NCI-H2081 treated with DMSO at 0.1 percent for 48 hours (cell line): ENCODE measurements around the gene MAP3K10.

Source experiments
- DNase-seq: peaks from one replicate; lab custom pipeline; 2025; lab: John Stamatoyannopoulos, UW

MAP3K10 gene

GRCh38 chr19:40174092-40174491, 17.1 kb upstream of the MAP3K10 start:
- no peak for DNase-seq

DNA sequence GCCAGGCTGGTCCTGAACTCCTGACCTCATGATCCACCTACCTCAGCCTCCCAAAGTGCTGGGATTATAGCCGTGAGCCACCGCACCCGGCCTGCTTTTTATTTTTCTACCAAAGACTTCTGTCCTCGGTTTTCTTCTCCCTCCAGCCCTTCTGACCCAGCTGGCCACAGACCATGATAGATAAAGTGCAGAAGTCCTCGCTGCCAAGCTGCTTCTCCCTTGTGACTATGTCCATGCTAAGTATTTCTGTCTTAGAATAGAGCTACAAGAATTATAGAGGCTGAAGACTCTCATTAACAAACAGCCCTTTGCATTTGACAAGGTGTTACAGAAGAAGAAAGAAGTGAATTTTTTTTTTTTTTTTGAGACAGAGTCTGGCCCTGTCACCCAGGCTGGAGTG, 15.4 kb upstream of the MAP3K10 start:
- DNase-seq, result no peak

- DNase-seq, result no peak
These were observed 13.7 kb upstream of the MAP3K10 start for GRCh38 chr19:40177286-40178070.

DNA sequence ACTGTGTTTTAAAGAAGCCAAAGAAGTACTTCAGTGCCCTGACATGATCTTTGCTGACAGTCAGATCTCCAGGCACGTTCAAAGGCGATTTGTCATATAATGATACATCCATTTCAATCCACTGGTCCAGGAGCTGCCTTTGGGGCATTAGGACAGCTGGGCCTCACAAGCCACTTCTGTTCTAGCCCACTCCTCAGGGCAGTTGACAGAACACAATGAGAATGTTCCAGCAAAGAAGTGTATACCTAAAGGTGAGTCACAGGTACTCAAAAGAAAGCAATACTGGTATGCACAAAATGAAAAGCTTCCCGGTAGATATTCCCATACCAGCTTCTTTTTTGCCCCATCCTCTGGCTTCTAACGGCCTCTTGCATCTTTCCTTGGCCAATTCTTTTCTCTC, 12.5 kb upstream of the MAP3K10 start:
- no peak for DNase-seq

DNA sequence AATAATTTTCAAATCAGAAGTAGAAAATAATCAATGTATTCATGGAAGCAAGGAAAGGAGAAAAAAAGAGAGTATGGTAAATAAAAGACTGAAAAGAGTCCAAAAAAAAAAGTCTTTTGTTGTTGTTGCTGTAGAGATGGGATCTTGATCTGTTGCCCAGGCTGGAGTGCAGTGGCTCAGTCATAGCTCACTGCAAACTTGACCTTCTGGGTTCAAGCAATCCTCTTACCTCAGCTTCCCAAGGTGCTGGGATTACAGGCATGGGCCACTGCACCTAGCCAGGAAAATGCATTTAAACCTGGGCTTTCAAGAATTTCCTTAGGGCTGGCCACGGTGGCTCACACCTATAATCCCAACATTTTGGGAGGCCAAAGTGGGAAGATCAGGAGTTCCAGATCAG, 7.0 kb upstream of the MAP3K10 start:
- no peak for DNase-seq

- no peak for DNase-seq
These were observed 815 bp downstream of the MAP3K10 start for GRCh38 chr19:40191836-40192646.

- DNase-seq, result no peak
These were observed 1.7 kb downstream of the MAP3K10 start for GRCh38 chr19:40192758-40193586.

GRCh38 chr19:40193587-40193849, 2.3 kb downstream of the MAP3K10 start:
- DNase-seq, result no peak

GRCh38 chr19:40198272-40198990, 7.2 kb downstream of the MAP3K10 start:
- no peak for DNase-seq

GRCh38 chr19:40200341-40201099, 9.3 kb downstream of the MAP3K10 start:
- DNase-seq, result no peak

- DNase-seq, result no peak
These were observed 13.2 kb downstream of the MAP3K10 start for GRCh38 chr19:40204381-40204780.

- DNase-seq, result no peak
These were observed 14.5 kb downstream of the MAP3K10 start for GRCh38 chr19:40205760-40206159.

DNA sequence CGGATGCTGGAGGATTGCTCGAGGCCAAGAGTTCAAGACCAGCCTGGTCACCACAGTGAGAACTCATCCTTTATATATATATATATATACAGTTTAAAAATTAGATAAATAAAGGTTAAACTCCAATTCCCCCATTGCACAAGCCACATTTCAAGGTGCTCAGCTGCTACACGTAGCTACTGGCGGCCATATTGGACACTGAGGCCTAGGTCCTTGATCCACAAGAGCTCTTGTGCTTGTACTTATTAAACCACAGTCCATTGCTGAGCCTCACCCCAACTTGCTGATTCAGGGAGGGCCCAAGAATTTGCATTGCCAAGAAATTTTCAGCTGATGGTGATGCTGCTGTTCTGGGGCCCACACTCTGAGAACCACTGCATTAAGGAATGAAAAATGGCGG, 17.4 kb downstream of the MAP3K10 start:
- DNase-seq, result no peak

- no peak for DNase-seq
These were observed 19.7 kb downstream of the MAP3K10 start for GRCh38 chr19:40210889-40211288.

GRCh38 chr19:40213251-40213829, 22.1 kb downstream of the MAP3K10 start:
- no peak for DNase-seq

GRCh38 chr19:40213882-40214570, 22.8 kb downstream of the MAP3K10 start:
- DNase-seq, result no peak

DNA sequence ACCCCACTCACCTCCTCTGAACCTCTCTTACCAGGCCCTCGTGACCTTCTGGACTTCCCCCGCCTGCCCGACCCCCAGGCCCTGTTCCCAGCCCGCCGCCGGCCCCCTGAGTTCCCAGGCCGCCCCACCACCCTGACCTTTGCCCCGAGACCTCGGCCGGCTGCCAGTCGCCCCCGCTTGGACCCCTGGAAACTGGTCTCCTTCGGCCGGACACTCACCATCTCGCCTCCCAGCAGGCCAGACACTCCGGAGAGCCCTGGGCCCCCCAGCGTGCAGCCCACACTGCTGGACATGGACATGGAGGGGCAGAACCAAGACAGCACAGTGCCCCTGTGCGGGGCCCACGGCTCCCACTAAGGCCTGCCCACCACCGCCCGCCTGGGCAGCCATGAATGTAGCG, 23.7 kb downstream of the MAP3K10 start:
- no peak for DNase-seq

DNA sequence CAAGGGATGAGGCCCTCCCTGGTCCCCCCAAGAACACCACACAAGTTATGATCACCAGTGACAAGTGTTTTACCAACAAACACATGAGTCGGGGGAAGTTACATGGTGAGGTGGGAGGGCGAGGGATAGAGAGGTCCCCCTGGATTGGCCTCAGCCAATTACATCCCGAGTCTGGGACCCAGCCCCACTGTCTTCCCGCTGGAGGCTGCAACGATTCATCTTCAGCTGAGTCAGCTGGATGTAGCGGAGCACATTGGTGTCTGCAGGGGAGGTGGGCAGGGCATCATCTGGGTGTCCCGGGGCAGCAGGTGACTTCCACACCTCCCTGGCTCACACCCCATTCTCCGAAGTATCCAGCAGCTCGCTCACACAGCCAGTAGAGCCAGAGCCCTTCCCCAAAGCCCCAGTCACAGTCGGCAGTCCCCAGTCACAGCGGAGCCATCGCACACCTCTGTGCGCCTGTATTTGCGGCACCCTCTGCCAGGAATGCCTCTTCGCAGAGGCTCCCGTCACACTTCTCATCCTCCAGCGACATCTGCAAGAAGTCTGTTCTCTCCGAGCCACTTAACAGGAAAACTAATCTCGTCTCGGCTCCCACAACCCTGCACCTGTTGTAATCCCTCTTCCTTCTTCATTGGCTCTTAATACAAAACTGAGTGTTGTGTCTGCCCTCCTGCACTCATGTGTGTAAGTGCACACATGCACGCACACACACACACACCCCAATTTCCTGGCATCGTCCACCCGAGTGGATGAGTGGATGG, 25.0 kb downstream of the MAP3K10 start:
- DNase-seq, result no peak

DNA sequence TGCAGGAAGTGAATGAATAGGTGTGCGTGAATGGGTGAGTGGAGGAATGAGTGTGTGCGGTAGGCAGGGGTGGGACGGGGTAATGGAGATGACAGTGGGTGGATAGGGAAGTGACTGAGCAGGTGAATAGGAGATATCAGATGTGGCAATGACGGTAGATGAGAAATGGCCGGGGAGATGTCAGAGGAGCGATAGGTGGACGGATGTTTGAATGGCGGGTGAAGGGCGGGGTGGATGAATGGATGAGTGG, 25.5 kb downstream of the MAP3K10 start:
- DNase-seq, result no peak
